Cardiac muscle cell (in vitro differentiated cells and primary cell): Measurements from ENCODE around the gene ABHD2. TPM values are rescaled to one million over a fixed set of nuclear protein-coding genes. Genes with fewer than 3 reads are reported as not detected.

Source experiments
- DNase-seq, 2 donors: peaks; one replicate each; pipeline versions ENCODE4 v3.0.0 to v3.0.0-alpha.2; 2010 to 2017; ENCODE audit warnings: low read depth in 1 of 2, low spot score in 1 of 2
- H3K27ac ChIP-seq: fragments of 200-600 bp; sonication (generic); 2 replicates; pipeline ENCODE4 v1.5.1; 2016
- H3K27me3 ChIP-seq: fragments of 200-600 bp; sonication (generic); 2 replicates; pipeline ENCODE4 v1.6.0; 2016; ENCODE audit warnings: control low read depth
- H3K36me3 ChIP-seq: fragments of 200-600 bp; sonication (generic); 2 replicates; pipeline ENCODE4 v1.5.1; 2016; ENCODE audit warnings: control low read depth
- H3K4me1 ChIP-seq: fragments of 200-600 bp; sonication (generic); 2 replicates; pipeline ENCODE4 v1.8.1; 2017; ENCODE audit warnings: low read depth, mild to moderate bottlenecking, mixed run types
- H3K4me3 ChIP-seq: fragments of 200-600 bp; sonication (generic); 2 replicates; pipeline ENCODE4 v1.5.1; 2016; ENCODE audit warnings: mild to moderate bottlenecking
- H3K9me3 ChIP-seq: fragments of 200-600 bp; sonication (generic); 2 replicates; pipeline ENCODE4 v1.5.1; 2017; ENCODE audit warnings: low read depth, mild to moderate bottlenecking, control low read depth
- CTCF ChIP-seq: IDR thresholded peaks from 2 replicates; pipeline ENCODE4 v1.5.1; 2012; ENCODE audit warnings: low read depth, mild to moderate bottlenecking, low read length
- polyA plus RNA-seq: library from polyadenylated mRNA; unstranded; fragments of >200 nt; fragmentation: Nextera tagmentation; extraction: Ambion mirVana; gene quantifications from 2 replicates; pipeline ENCODE4 v1.2.1, GENCODE V29; 2016
- total RNA-seq: library from RNA; depleted of rRNA; stranded (reverse); fragments of >200 nt; gene quantifications from 2 replicates; pipeline ENCODE4 v1.2.3, GENCODE V29; 2016

ABHD2 gene
- total and polyA plus RNA-seq, 2 experiments from 2014 or later: 28.4 to 43.0 TPM

DNA sequence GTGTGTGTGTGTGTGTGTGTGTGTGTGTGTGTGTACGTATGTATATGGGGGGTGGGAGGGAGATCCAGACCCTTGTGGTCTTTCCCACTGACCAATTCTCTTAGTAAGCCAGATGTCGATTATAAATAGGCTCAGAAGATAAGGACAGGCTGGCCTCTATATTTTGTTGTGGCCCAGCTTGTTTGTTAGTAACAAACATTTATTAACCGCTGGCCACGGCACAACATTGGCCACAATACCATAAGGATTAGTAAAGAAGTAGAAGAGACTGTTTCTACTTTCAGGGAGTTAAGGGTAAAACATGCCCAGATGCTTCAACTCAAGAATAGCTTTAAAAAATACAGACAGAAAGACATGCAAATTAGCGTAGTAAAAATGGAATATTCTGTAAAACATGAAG lies 58.1 kb downstream of the ABHD2 start:
- Histone ChIP-seq H3K4me3 (no peak overlapping the region), H3K27ac (no peak overlapping the region), H3K9me3 (no peaks in the 10 kb centered on the region), H3K36me3 (no peaks in the 10 kb centered on the region), H3K27me3 (no peaks in the 10 kb centered on the region), H3K4me1 (peaks cover 22% of the 10 kb centered on the region)
- no peak for DNase-seq
- no peak for TF ChIP-seq CTCF

GRCh38 chr15:89148126-89148525 lies 59.9 kb downstream of the ABHD2 start:
- no peaks in the 10 kb centered on the region for H3K36me3 ChIP-seq
- no peaks in the 10 kb centered on the region for H3K9me3 ChIP-seq
- no peak for TF ChIP-seq CTCF
- no peaks in the 10 kb centered on the region for H3K27me3 ChIP-seq
- no peak overlapping the region for H3K27ac ChIP-seq
- no peak overlapping the region for H3K4me3 ChIP-seq
- no peak for DNase-seq
- peaks cover 25% of the 10 kb centered on the region for H3K4me1 ChIP-seq

DNA sequence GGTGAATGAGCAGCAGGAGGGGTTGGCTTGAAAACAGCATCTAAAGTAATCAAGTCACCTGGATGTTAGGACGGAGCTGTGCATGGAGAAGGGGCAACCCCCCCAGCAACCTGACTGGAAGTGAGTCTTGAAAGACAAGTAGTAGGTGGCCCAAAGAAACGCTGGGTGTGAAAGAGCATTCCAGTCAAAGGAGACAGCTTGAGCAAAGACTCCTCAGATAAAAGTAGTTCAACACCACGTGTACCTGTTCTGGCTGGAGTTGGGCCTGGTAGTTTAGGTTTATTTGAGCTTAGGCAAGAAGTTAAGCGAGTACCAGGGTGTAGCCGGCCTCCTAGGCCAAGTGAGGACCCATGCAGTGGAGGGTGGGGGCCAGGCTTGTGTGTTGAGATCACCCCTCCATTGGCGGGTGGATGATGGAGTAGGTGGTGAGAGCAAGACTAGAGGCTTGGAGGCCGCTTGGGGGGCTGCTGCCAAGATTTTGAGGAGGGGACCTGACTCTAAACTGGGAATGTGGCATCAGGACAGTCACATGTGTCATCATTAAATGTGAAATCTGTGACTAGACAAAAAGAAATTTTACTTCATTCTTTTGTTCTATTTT lies 61.3 kb downstream of the ABHD2 start:
- Histone ChIP-seq H3K27me3 (no peaks in the 10 kb centered on the region), H3K9me3 (no peaks in the 10 kb centered on the region), H3K4me3 (no peak overlapping the region), H3K36me3 (peaks cover 3% of the 10 kb centered on the region), H3K4me1 (peaks cover 27% of the 10 kb centered on the region), H3K27ac (peak overlapping the region; percentile 70)
- no peak for DNase-seq
- TF ChIP-seq CTCF: no peak

- H3K27me3 ChIP-seq: no peaks in the 10 kb centered on the region
- peaks cover 3% of the 10 kb centered on the region for H3K36me3 ChIP-seq
- DNase-seq: no peak
- no peak overlapping the region for H3K4me3 ChIP-seq
- no peak for TF ChIP-seq CTCF
- H3K4me1 ChIP-seq: peaks cover 34% of the 10 kb centered on the region
- peak overlapping the region; percentile 70 for H3K27ac ChIP-seq
- H3K9me3 ChIP-seq: no peaks in the 10 kb centered on the region
Measured at GRCh38 chr15:89150287-89150686, 62.0 kb downstream of the ABHD2 start.

GRCh38 chr15:89150762-89151664 lies 62.8 kb downstream of the ABHD2 start:
- peak in 1 of 2 donors; percentile 58 for DNase-seq
- Histone ChIP-seq H3K27ac (peak overlapping the region; percentile 70), H3K4me1 (peaks cover 39% of the 10 kb centered on the region), H3K9me3 (no peaks in the 10 kb centered on the region), H3K4me3 (no peak overlapping the region), H3K36me3 (peaks cover 3% of the 10 kb centered on the region), H3K27me3 (no peaks in the 10 kb centered on the region)
- no peak for TF ChIP-seq CTCF
